MM.1S (cell line): ENCODE data around the gene RADIL.

Experiments
- DNase-seq: peaks from one replicate; pipeline ENCODE4 v3.0.0-alpha.2; 2015
- H2AFZ ChIP-seq: fragments of 300-600 bp; sonication (generic); 2 replicates; pipeline ENCODE4 v1.6.0; 2016; ENCODE audit warnings: antibody characterized with exemption, low read length
- H3F3A ChIP-seq: fragments of 300-600 bp; sonication (generic); 2 replicates; pipeline ENCODE4 v1.6.1; 2016; ENCODE audit warnings: mild to moderate bottlenecking, antibody characterized with exemption, low read length, moderate library complexity, mixed read lengths; ENCODE audit not compliant: insufficient read depth
- H3K27ac ChIP-seq: fragments of 300-600 bp; sonication (generic); 2 replicates; pipeline ENCODE4 v1.5.1; 2016; ENCODE audit warnings: mild to moderate bottlenecking, low read length
- H3K27me3 ChIP-seq: fragments of 300-600 bp; sonication (generic); replicated peaks from 2 replicates; pipeline ENCODE4 v1.6.0; 2016; ENCODE audit warnings: low read length; ENCODE audit not compliant: insufficient read depth
- H3K36me3 ChIP-seq: fragments of 300-600 bp; sonication (generic); replicated peaks from 2 replicates; pipeline ENCODE4 v1.6.1; 2016; ENCODE audit warnings: mild to moderate bottlenecking, low read length, mixed read lengths; ENCODE audit not compliant: insufficient read depth
- H3K4me1 ChIP-seq: fragments of 300-600 bp; sonication (generic); 2 replicates; pipeline ENCODE4 v1.6.1; 2016; ENCODE audit warnings: low read length, mixed read lengths
- H3K4me2 ChIP-seq: fragments of 300-600 bp; sonication (generic); 2 replicates; pipeline ENCODE4 v1.6.0; 2016; ENCODE audit warnings: low read depth, low read length
- H3K4me3 ChIP-seq: fragments of 300-600 bp; sonication (generic); 2 replicates; pipeline ENCODE4 v1.5.1; 2016; ENCODE audit warnings: low read length, mixed read lengths
- H3K79me2 ChIP-seq: fragments of 300-600 bp; sonication (generic); 2 replicates; pipeline ENCODE4 v1.6.1; 2016; ENCODE audit warnings: mixed run types, low read length, mixed read lengths
- H3K9ac ChIP-seq: fragments of 300-600 bp; sonication (generic); 2 replicates; pipeline ENCODE4 v1.6.1; 2016; ENCODE audit warnings: low read length, mixed read lengths
- H3K9me2 ChIP-seq: fragments of 300-600 bp; sonication (generic); replicated peaks from 2 replicates; pipeline ENCODE4 v1.6.1; 2016; ENCODE audit warnings: mild to moderate bottlenecking, low read length, mixed read lengths; ENCODE audit not compliant: insufficient read depth
- H3K9me3 ChIP-seq: fragments of 300-600 bp; sonication (generic); replicated peaks from 2 replicates; pipeline ENCODE4 v1.6.1; 2016; ENCODE audit warnings: mild to moderate bottlenecking, low read length, mixed read lengths; ENCODE audit not compliant: insufficient read depth
- H4K20me1 ChIP-seq: fragments of 300-600 bp; sonication (generic); 2 replicates; pipeline ENCODE4 v1.6.1; 2016; ENCODE audit warnings: mild to moderate bottlenecking, low read length, moderate library complexity, mixed read lengths; ENCODE audit not compliant: insufficient read depth
- CTCF ChIP-seq: fragments of 300-600 bp; sonication (generic); IDR thresholded peaks from 2 replicates; pipeline ENCODE4 v1.5.1; 2016; ENCODE audit warnings: antibody characterized with exemption, low read length, mixed read lengths
- EZH2 ChIP-seq: fragments of 300-600 bp; sonication (generic); optimal IDR thresholded peaks from 2 replicates; pipeline ENCODE3; 2017; ENCODE audit warnings: low read depth, mild to moderate bottlenecking, antibody characterized with exemption, low read length, mixed read lengths
- EZH2phosphoT487 ChIP-seq: fragments of 300-600 bp; sonication (generic); IDR thresholded peaks from 2 replicates; pipeline ENCODE4 v1.6.1; 2018; ENCODE audit warnings: antibody characterized with exemption, low read length

Gene RADIL

DNA sequence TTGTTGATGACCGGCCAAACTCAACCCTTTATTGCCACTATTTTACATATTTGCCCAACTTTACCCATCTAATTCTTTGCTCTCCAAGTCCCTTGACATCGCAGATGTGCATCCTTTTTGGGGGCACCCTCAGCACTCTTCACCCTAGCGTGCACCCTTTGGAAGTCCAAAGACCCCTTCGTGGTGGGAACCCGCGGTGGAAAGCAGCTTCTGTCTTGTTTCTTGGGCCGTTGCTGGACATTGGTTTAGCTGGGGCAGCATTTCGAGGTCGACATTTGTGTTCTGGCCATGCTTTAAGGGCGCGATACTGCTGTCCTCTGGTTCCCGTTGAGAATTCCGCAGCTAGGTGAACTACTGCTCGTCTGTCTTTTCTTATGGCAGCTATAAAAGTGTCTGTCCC lies 21.4 kb downstream of the RADIL start:
- Histone ChIP-seq H3K9me2 (no peaks in the 10 kb centered on the region), H3K27ac (no peak overlapping the region), H3K4me3 (no peak overlapping the region), H3K9ac (no peak overlapping the region), H3K4me1 (no peaks in the 10 kb centered on the region), H3K4me2 (no peak overlapping the region), H3K9me3 (no peaks in the 10 kb centered on the region), H2AFZ (no peak overlapping the region), H4K20me1 (no peaks in the 10 kb centered on the region), H3K79me2 (no peaks in the 10 kb centered on the region), H3F3A (no peaks in the 10 kb centered on the region), H3K27me3 (peaks cover 35% of the 10 kb centered on the region), H3K36me3 (no peaks in the 10 kb centered on the region)
- no peak for TF ChIP-seq EZH2
- TF ChIP-seq EZH2phosphoT487 = no peak
- TF ChIP-seq CTCF = no peak
- no peak for DNase-seq

DNA sequence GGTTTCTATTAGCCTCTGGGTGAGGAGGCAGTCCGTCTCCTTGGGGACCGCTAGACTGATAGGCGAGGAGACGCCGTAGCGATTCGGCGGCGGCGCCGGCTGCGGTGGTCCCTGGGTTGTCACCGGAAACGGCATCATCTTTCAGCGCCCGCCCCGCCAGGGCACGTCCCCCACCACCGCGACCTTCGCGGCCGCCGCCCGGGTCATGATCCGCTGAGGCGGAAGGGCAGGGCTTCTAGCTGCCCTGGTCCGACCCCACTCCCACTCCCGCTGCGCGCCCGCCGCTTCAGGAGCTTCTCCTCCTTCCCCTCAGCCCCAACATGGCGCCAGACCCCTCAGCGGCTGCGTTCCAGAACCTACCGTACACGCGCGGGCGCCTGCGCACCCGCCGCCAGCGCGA lies 21.8 kb downstream of the RADIL start, which contains the start of gene PAPOLB:
TSS of gene PAPOLB (minus strand) at position 358 of the 400 bp plus-strand sequence. CDS start at position 138, 220 bp downstream.
- no peak within 1 kb of the TSS for H3K4me3 ChIP-seq
- H3K9me3 ChIP-seq = no peaks in the 10 kb centered on the region
- H3K9ac ChIP-seq = no peak within 1 kb of the TSS
- H3K36me3 ChIP-seq = no peaks in the 10 kb centered on the region
- no peaks in the 10 kb centered on the region for H3K9me2 ChIP-seq
- no peak within 1 kb of the TSS for H2AFZ ChIP-seq
- H3K4me2 ChIP-seq = no peak within 1 kb of the TSS
- H3F3A ChIP-seq = no peaks in the 10 kb centered on the region
- no peak within 1 kb of the TSS for H3K27ac ChIP-seq
- TF ChIP-seq EZH2 (no peak), EZH2phosphoT487 (no peak), CTCF (no peak)
- peaks cover 31% of the 10 kb centered on the region for H3K27me3 ChIP-seq
- H4K20me1 ChIP-seq = no peaks in the 10 kb centered on the region
- H3K79me2 ChIP-seq = no peaks in the 10 kb centered on the region
- no peaks in the 10 kb centered on the region for H3K4me1 ChIP-seq
- no peak for DNase-seq

- H3K9me2 ChIP-seq = no peaks in the 10 kb centered on the region
- H3K79me2 ChIP-seq = no peaks in the 10 kb centered on the region
- no peak for TF ChIP-seq CTCF
- no peak for TF ChIP-seq EZH2
- no peak for TF ChIP-seq EZH2phosphoT487
- H3K9me3 ChIP-seq = no peaks in the 10 kb centered on the region
- no peak overlapping the region for H3K9ac ChIP-seq
- H3K4me1 ChIP-seq = no peaks in the 10 kb centered on the region
- H2AFZ ChIP-seq = no peak overlapping the region
- H3K4me2 ChIP-seq = no peak overlapping the region
- peaks cover 31% of the 10 kb centered on the region for H3K27me3 ChIP-seq
- DNase-seq = no peak
- no peak overlapping the region for H3K27ac ChIP-seq
- H3K4me3 ChIP-seq = no peak overlapping the region
- no peaks in the 10 kb centered on the region for H3K36me3 ChIP-seq
- no peaks in the 10 kb centered on the region for H3F3A ChIP-seq
- H4K20me1 ChIP-seq = no peaks in the 10 kb centered on the region
Observed at GRCh38 chr7:4861227-4861626, 22.3 kb downstream of the RADIL start.

DNA sequence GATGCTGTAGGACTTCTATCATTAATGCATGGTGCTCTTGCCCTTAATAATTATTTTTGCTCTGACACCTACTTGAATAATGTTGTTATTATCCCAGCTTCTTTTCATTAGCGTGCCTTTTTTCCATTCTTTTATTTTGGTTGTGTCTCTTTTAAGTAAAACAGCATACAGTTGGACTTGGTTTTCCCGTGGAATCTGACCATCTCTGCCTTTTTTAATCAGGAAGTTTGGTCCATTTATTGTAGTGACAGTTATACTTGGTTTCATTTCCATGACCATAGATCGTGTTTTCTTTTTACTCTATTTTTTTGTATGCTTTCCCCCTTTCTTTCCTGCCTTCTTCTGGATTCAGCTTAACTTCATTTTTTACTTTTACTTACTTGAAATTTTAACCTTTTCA lies 26.3 kb downstream of the RADIL start:
- Histone ChIP-seq H3K79me2 (no peaks in the 10 kb centered on the region), H3K9ac (no peak overlapping the region), H3K27me3 (peaks cover 24% of the 10 kb centered on the region), H3F3A (no peaks in the 10 kb centered on the region), H4K20me1 (no peaks in the 10 kb centered on the region), H2AFZ (no peak overlapping the region), H3K4me1 (no peaks in the 10 kb centered on the region), H3K36me3 (no peaks in the 10 kb centered on the region), H3K9me3 (no peaks in the 10 kb centered on the region), H3K9me2 (no peaks in the 10 kb centered on the region), H3K4me3 (0 out of 2 replicates have a peak overlapping the region, but pooled peaks have one; percentile 16), H3K4me2 (peak overlapping the region; percentile 30), H3K27ac (no peak overlapping the region)
- DNase-seq = no peak
- TF ChIP-seq EZH2 (no peak), EZH2phosphoT487 (no peak), CTCF (no peak)
